ENCODE measurements around the gene ROR2.

ROR2 gene

GRCh38 chr9:91572044-91572443 is 378.0 kb downstream of the ROR2 start:
- TF ChIP-seq CTCF (IDR thresholded peaks at IDR 0.05; ENCODE audit: extremely low read depth, missing control alignments): no peak
- DNase-seq (ENCODE audit: low spot score): no peak

- TF ChIP-seq CTCF (IDR thresholded peaks at IDR 0.05; ENCODE audit: extremely low read depth, missing control alignments): no peak
- DNase-seq (ENCODE audit: low spot score): no peak
Observed at GRCh38 chr9:91571036-91571435, 379.0 kb downstream of the ROR2 start.

GRCh38 chr9:91567642-91568274 is 382.3 kb downstream of the ROR2 start:
- no peak for TF ChIP-seq CTCF (IDR thresholded peaks at IDR 0.05; ENCODE audit: extremely low read depth, missing control alignments)
- no peak for DNase-seq (ENCODE audit: low spot score)

- TF ChIP-seq CTCF (IDR thresholded peaks at IDR 0.05; ENCODE audit: extremely low read depth, missing control alignments): no peak
- no peak for DNase-seq (ENCODE audit: low spot score)
Observed at GRCh38 chr9:91564081-91564670, 385.9 kb downstream of the ROR2 start.

GRCh38 chr9:91562416-91562815 is 387.6 kb downstream of the ROR2 start:
- no peak for DNase-seq (ENCODE audit: low spot score)
- TF ChIP-seq CTCF (IDR thresholded peaks at IDR 0.05; ENCODE audit: extremely low read depth, missing control alignments): no peak

- TF ChIP-seq CTCF (IDR thresholded peaks at IDR 0.05; ENCODE audit: extremely low read depth, missing control alignments): no peak
- DNase-seq (ENCODE audit: low spot score): no peak
Observed at GRCh38 chr9:91560301-91560700, 389.7 kb downstream of the ROR2 start.

GRCh38 chr9:91558879-91559278 is 391.1 kb downstream of the ROR2 start:
- no peak for DNase-seq (ENCODE audit: low spot score)
- no peak for TF ChIP-seq CTCF (IDR thresholded peaks at IDR 0.05; ENCODE audit: extremely low read depth, missing control alignments)
